ENCODE measurements around the gene CFAP57.

DNA sequence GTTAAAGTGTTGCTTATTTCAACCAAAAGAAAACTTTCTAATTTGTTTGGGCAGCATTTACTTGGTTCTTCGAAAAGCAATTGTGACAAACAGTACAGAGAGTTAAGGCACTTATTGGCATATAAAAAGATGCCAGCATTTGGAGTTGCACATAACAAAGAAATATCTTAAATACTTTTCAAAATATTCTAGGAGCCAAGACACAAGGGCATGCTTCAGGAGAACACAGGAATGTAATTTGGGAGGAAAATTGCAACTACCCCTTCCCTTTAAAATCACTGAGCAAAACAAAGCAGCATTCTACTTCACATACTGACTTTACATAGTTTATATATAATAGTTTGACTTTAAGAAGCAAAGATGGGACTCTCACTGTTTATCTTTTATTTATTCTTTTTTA is 124.1 kb downstream of the CFAP57 start:
- TF ChIP-seq POLR2A (IDR thresholded peaks at IDR 0.05; ENCODE audit: low read length), result no peak
- no peak for TF ChIP-seq GATA1 (IDR thresholded peaks at IDR 0.05; ENCODE audit: low read depth, low read length)
